A549 (cell line): ENCODE results near the gene PDCD1. TPM values are rescaled to one million over a fixed set of nuclear protein-coding genes. Genes with fewer than 3 reads are reported as not detected.

Experiments used
- ATAC-seq, 2 experiments: fragments of 200-7000 bp in 1 of 2; fragments of >200 bp in 1 of 2; cut with Nextera tagmentation in 1 of 2; cut with Tn5 transposase in 1 of 2; 3 replicates each; pipeline versions ENCODE4 v1.8.0 to v1.9.1; 2018 to 2020; ENCODE audit warnings: mild to moderate bottlenecking in 1 of 2, moderate library complexity in 1 of 2
- CTCF ChIA-PET: fragments of 300-600 bp; sonication (Branson Sonifier 250); formaldehyde crosslinking; extraction: SDS; loops from one replicate; lab custom pipeline; 2021; ENCODE audit warnings: antibody characterized with exemption, inconsistent platforms; lab: Yijun Ruan, JAX
- POLR2A ChIA-PET: fragments of 350-600 bp; formaldehyde crosslinking; extraction: SDS; loops from one replicate; lab custom pipeline; 2021; ENCODE audit warnings: antibody characterized with exemption, inconsistent platforms; lab: Yijun Ruan, JAX
- DNase-seq, 2 experiments: peaks; one replicate each; pipeline versions ENCODE4 v3.0.0 to v3.0.0-alpha.2; 2011 to 2016; ENCODE audit warnings: low read depth in 1 of 2, low spot score in 1 of 2
- FAIRE-seq: peaks from 2 replicates; lab custom pipeline; 2011; peaks lifted over from hg19 to GRCh38; lab: Jason Lieb, UNC
- H3K27ac ChIP-seq, 2 experiments: fragments of >200 bp; sonication (Bioruptor Twin); formaldehyde crosslinking; 3 replicates each; pipeline ENCODE4 v1.5.1; 2016 to 2017
- H3K4me1 ChIP-seq: fragments of >200 bp; sonication (Bioruptor Twin); formaldehyde crosslinking; 3 replicates; pipeline ENCODE4 v1.6.1; 2016
- H3K4me2 ChIP-seq: fragments of >200 bp; sonication (Bioruptor Twin); formaldehyde crosslinking; 3 replicates; pipeline ENCODE4 v1.6.1; 2016
- H3K4me3 ChIP-seq: fragments of >200 bp; sonication (Bioruptor Twin); formaldehyde crosslinking; 3 replicates; pipeline ENCODE4 v1.5.1; 2016
- H3K9me3 ChIP-seq: fragments of >200 bp; sonication (Bioruptor Twin); formaldehyde crosslinking; 3 replicates; pipeline ENCODE4 v1.6.1; 2016
- BHLHE40 ChIP-seq: IDR thresholded peaks from 2 replicates; pipeline ENCODE4 v1.6.1; 2012; ENCODE audit warnings: low read depth, low read length, inconsistent platforms
- CBX8 ChIP-seq: fragments of 200-600 bp; sonication (generic); IDR thresholded peaks from 2 replicates; pipeline ENCODE4 v1.6.1; 2016
- CHD2 ChIP-seq: fragments of 150-350 bp; IDR thresholded peaks from 2 replicates; pipeline ENCODE4 v1.6.1; 2014; ENCODE audit warnings: low read length; ENCODE audit not compliant: partially characterized antibody
- CHD4 ChIP-seq: fragments of 200-600 bp; sonication (generic); IDR thresholded peaks from 2 replicates; pipeline ENCODE4 v1.6.1; 2016; ENCODE audit warnings: antibody characterized with exemption, mild to moderate bottlenecking, borderline replicate concordance
- EHF ChIP-seq: fragments of 250-450 bp; sonication (Bioruptor Pico); IDR thresholded peaks from 2 replicates; pipeline ENCODE4 v1.5.0; 2020; ENCODE audit warnings: mild to moderate bottlenecking
- FOSB ChIP-seq: fragments of 250-450 bp; sonication (Bioruptor Pico); IDR thresholded peaks from 2 replicates; pipeline ENCODE4 v1.5.0; 2020; ENCODE audit warnings: mild to moderate bottlenecking, moderate library complexity
- HEYL ChIP-seq: fragments of 250-450 bp; sonication (Bioruptor Pico); IDR thresholded peaks from 2 replicates; pipeline ENCODE4 v1.8.0; 2021; ENCODE audit warnings: mild to moderate bottlenecking, moderate library complexity
- HOXB5 ChIP-seq: fragments of 250-450 bp; sonication (Bioruptor Pico); IDR thresholded peaks from 2 replicates; pipeline ENCODE4 v1.5.0; 2020; ENCODE audit warnings: mild to moderate bottlenecking, moderate library complexity
- MAFK ChIP-seq: fragments of 450-650 bp; IDR thresholded peaks from 2 replicates; pipeline ENCODE4 v1.6.1; 2014; ENCODE audit not compliant: partially characterized antibody
- MYC ChIP-seq: IDR thresholded peaks from 2 replicates; pipeline ENCODE4 v1.6.1; 2012; ENCODE audit warnings: mild to moderate bottlenecking, inconsistent platforms, low read length, improper control_type of control experiment, borderline replicate concordance
- POLR2A ChIP-seq: IDR thresholded peaks from 2 replicates; pipeline ENCODE4 v1.6.1; 2012; ENCODE audit warnings: mild to moderate bottlenecking, low read length
- RARB ChIP-seq: fragments of 250-450 bp; sonication (Bioruptor Pico); IDR thresholded peaks from 2 replicates; pipeline ENCODE4 v1.8.0; 2021; ENCODE audit warnings: mild to moderate bottlenecking, moderate library complexity
- RNF2 ChIP-seq: fragments of 200-600 bp; sonication (generic); IDR thresholded peaks from 2 replicates; pipeline ENCODE4 v1.6.1; 2016; ENCODE audit warnings: low read depth, mild to moderate bottlenecking, antibody characterized with exemption, moderate library complexity, borderline replicate concordance
- SREBF2 ChIP-seq: fragments of 450-650 bp; IDR thresholded peaks from 2 replicates; pipeline ENCODE4 v1.6.1; 2014; ENCODE audit warnings: mild to moderate bottlenecking, moderate library complexity
- TP53 ChIP-seq: fragments of 250-450 bp; sonication (Bioruptor Pico); IDR thresholded peaks from 2 replicates; pipeline ENCODE4 v1.5.0; 2021; ENCODE audit warnings: mild to moderate bottlenecking, moderate library complexity
- ZSCAN20 ChIP-seq: fragments of 250-450 bp; sonication (Bioruptor Pico); IDR thresholded peaks from 2 replicates; pipeline ENCODE4 v1.8.0; 2022; ENCODE audit warnings: mild to moderate bottlenecking, moderate library complexity
- WGBS: methylation state at CpG from one replicate; pipeline ENCODE4 v1.1.6; 2017; ENCODE audit errors: missing lambda C conversion rate; 5-methylcytosine and 5-hydroxymethylcytosine counted together
- polyA plus RNA-seq, 4 experiments: library from polyadenylated mRNA; depleted of rRNA in 3 of 4; stranded (reverse); fragments of >200 nt; fragmentation: RNase III in 1 of 4; extraction: RNeasy Plus Mini Kit Qiagen cat#74134 plus additional on column Dnase treatment in 1 of 4; gene quantifications; 2 replicates in 3 of 4; 3 replicates in 1 of 4; pipeline ENCODE4 v1.2.3, GENCODE V29; 2011 to 2017
- TF ChIP-seq, protein P1 (sequence below): fragments of 450-650 bp; IDR thresholded peaks from 2 replicates; pipeline ENCODE4 v1.6.1; 2014; ENCODE audit warnings: antibody characterized with exemption
- TF ChIP-seq, protein P2 (sequence below): IDR thresholded peaks from 2 replicates; pipeline ENCODE4 v1.6.1; 2012
- TF ChIP-seq, protein P3 (sequence below): IDR thresholded peaks from 2 replicates; pipeline ENCODE4 v1.6.1; 2012
- TF ChIP-seq, protein P4 (sequence below): fragments of >200 bp; sonication (Bioruptor Twin); formaldehyde crosslinking; IDR thresholded peaks from 2 replicates; pipeline ENCODE4 v1.6.1; 2016
- TF ChIP-seq, protein P5 (sequence below): fragments of 200-600 bp; sonication (generic); IDR thresholded peaks from 2 replicates; pipeline ENCODE4 v1.6.1; 2016; ENCODE audit warnings: antibody characterized with exemption, mild to moderate bottlenecking, moderate library complexity
- TF ChIP-seq, protein P6 (sequence below): IDR thresholded peaks from 2 replicates; pipeline ENCODE4 v1.6.1; 2012; ENCODE audit warnings: low read depth, borderline replicate concordance

Gene PDCD1
- polyA plus RNA-seq, 2 of the 4 experiments (the other 2 are of a cell fraction): not detected

DNA sequence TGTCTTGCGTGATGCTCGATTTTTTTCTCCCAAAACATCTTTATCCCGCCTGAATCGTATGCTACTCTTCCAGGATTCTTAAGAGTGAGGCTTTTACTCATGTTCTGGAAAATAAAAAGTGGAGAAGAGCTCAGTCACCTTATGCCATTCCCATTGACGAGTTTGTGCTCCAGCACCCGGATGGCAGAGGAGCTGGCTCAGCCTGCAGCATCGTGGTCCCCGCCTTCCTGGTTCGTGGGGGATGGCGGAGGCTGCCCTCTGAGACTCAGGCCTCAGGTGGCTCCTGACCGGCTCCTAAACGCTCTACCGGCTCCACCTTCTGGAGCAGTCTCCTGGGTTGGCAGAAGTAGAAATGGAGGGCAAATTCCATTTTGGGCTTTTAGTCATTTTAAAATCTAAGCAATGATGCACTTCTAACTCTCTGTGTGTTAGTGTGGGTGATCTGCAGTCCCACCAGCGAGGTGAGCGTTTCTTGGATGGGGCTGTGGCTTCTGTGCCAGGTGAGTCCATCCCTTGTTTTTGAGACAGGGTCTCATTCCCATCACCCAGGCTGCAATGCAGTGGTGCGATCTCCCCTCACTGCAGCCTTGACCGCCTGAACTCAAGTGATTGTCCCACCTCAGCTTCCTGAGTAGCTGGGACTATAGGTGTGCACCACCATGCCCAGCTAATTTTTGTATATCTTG is 38.7 kb upstream of the PDCD1 start:
- H3K4me3 ChIP-seq: no peak overlapping the region
- CTCF ChIA-PET: interaction anchor here (1.3 kb wide), 1 partner anchor 53 kb away, joined by 3 read pairs; no protein-coding TSS in a partner anchor
- ATAC-seq (no peak), DNase-seq (no peak), FAIRE-seq (no peak)
- no peak overlapping the region for H3K27ac ChIP-seq
- no peaks in the 10 kb centered on the region for H3K9me3 ChIP-seq
- TF ChIP-seq BHLHE40 (no peak), HEYL (CRISPR knock-in tag) (no peak), RNF2 (no peak), TP53 (CRISPR knock-in tag) (no peak), EHF (CRISPR knock-in tag) (no peak), RARB (CRISPR knock-in tag) (no peak), MAFK (no peak), CHD2 (no peak), SREBF2 (no peak), CBX8 (no peak), POLR2A (no peak), HOXB5 (CRISPR knock-in tag) (no peak)
- TF ChIP-seq, protein P1, sequence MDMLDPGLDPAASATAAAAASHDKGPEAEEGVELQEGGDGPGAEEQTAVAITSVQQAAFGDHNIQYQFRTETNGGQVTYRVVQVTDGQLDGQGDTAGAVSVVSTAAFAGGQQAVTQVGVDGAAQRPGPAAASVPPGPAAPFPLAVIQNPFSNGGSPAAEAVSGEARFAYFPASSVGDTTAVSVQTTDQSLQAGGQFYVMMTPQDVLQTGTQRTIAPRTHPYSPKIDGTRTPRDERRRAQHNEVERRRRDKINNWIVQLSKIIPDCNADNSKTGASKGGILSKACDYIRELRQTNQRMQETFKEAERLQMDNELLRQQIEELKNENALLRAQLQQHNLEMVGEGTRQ: no peak
- TF ChIP-seq, protein P2, sequence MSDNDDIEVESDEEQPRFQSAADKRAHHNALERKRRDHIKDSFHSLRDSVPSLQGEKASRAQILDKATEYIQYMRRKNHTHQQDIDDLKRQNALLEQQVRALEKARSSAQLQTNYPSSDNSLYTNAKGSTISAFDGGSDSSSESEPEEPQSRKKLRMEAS: no peak
- TF ChIP-seq, protein P3, sequence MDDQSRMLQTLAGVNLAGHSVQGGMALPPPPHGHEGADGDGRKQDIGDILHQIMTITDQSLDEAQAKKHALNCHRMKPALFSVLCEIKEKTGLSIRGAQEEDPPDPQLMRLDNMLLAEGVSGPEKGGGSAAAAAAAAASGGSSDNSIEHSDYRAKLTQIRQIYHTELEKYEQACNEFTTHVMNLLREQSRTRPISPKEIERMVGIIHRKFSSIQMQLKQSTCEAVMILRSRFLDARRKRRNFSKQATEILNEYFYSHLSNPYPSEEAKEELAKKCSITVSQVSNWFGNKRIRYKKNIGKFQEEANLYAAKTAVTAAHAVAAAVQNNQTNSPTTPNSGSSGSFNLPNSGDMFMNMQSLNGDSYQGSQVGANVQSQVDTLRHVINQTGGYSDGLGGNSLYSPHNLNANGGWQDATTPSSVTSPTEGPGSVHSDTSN: no peak
- H3K4me1 ChIP-seq: no peaks in the 10 kb centered on the region
- WGBS: 71% methylated on average over 17 of the region's 17 CpGs
- no peak overlapping the region for H3K4me2 ChIP-seq
- POLR2A ChIA-PET: no interaction called here

DNA sequence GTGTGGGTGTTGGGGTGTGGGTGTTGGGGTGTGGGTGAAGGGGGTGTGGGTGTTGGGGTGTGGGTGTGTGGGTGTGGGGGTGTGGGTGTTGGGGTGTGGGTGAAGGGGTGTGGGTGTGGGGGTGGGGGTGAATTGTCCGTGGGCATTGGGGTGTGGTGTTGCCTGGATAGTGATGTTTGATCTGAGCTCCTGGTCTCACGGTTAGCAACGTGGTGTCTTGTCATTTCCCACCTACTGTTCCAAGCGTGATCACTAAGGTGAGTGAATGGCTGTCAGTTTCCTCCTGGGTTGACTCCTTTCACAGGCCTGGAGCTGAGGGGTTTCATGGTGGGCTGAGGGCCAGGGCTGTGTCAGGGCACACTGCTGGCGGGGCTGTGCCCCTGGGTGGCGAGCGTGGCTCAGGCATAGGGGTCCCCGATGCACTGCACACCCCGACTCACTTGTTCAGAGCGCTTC is 38.1 kb upstream of the PDCD1 start:
- 83% methylated on average over 10 of the region's 10 CpGs for WGBS

More for the DNA sequence above, 38.1 kb upstream of the PDCD1 start:
- no peaks in the 10 kb centered on the region for H3K4me1 ChIP-seq
- no peak overlapping the region for H3K27ac ChIP-seq
- FAIRE-seq (no peak), ATAC-seq (no peak)
- CTCF ChIA-PET: no interaction called here
- H3K9me3 ChIP-seq: no peaks in the 10 kb centered on the region
- no peak overlapping the region for H3K4me3 ChIP-seq
- POLR2A ChIA-PET: no interaction called here
- H3K4me2 ChIP-seq: no peak overlapping the region
- TF ChIP-seq CHD4: no peak
- no peak for TF ChIP-seq BHLHE40
- TF ChIP-seq ZSCAN20 (CRISPR knock-in tag): no peak
- TF ChIP-seq, protein P4, sequence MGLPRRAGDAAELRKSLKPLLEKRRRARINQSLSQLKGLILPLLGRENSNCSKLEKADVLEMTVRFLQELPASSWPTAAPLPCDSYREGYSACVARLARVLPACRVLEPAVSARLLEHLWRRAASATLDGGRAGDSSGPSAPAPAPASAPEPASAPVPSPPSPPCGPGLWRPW: no peak
- no peak for TF ChIP-seq MYC
- TF ChIP-seq, protein P5, sequence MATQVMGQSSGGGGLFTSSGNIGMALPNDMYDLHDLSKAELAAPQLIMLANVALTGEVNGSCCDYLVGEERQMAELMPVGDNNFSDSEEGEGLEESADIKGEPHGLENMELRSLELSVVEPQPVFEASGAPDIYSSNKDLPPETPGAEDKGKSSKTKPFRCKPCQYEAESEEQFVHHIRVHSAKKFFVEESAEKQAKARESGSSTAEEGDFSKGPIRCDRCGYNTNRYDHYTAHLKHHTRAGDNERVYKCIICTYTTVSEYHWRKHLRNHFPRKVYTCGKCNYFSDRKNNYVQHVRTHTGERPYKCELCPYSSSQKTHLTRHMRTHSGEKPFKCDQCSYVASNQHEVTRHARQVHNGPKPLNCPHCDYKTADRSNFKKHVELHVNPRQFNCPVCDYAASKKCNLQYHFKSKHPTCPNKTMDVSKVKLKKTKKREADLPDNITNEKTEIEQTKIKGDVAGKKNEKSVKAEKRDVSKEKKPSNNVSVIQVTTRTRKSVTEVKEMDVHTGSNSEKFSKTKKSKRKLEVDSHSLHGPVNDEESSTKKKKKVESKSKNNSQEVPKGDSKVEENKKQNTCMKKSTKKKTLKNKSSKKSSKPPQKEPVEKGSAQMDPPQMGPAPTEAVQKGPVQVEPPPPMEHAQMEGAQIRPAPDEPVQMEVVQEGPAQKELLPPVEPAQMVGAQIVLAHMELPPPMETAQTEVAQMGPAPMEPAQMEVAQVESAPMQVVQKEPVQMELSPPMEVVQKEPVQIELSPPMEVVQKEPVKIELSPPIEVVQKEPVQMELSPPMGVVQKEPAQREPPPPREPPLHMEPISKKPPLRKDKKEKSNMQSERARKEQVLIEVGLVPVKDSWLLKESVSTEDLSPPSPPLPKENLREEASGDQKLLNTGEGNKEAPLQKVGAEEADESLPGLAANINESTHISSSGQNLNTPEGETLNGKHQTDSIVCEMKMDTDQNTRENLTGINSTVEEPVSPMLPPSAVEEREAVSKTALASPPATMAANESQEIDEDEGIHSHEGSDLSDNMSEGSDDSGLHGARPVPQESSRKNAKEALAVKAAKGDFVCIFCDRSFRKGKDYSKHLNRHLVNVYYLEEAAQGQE: no peak
- TF ChIP-seq, protein P6, sequence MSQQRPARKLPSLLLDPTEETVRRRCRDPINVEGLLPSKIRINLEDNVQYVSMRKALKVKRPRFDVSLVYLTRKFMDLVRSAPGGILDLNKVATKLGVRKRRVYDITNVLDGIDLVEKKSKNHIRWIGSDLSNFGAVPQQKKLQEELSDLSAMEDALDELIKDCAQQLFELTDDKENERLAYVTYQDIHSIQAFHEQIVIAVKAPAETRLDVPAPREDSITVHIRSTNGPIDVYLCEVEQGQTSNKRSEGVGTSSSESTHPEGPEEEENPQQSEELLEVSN: no peak
- TF ChIP-seq FOSB (CRISPR knock-in tag): no peak
- TF ChIP-seq CBX8: no peak
- TF ChIP-seq, all 56 proteins: peak for 0
- no peak for DNase-seq
